Peyer's patch (tissue), 4 donors: ENCODE data around the gene CCDC149.

ENCODE experiments used
- POLR2A ChIP-seq, 2 donors: fragments of 450-650 bp; IDR thresholded peaks; one replicate each; pipeline ENCODE4 v1.5.1; 2017; ENCODE audit warnings: antibody characterized with exemption in 2 of 2, mild to moderate bottlenecking in 2 of 2, moderate library complexity in 2 of 2
- TF ChIP-seq, protein P1 (sequence below), 6 experiments: fragments of 450-650 bp in 4 of 6; fragments of 200-600 bp in 2 of 6; sonication (generic) in 1 of 6; IDR thresholded peaks; one replicate each; pipeline ENCODE4 v1.5.1; 2017 to 2019; ENCODE audit warnings: antibody characterized with exemption in 6 of 6, mild to moderate bottlenecking in 3 of 6, moderate library complexity in 1 of 6

DNA sequence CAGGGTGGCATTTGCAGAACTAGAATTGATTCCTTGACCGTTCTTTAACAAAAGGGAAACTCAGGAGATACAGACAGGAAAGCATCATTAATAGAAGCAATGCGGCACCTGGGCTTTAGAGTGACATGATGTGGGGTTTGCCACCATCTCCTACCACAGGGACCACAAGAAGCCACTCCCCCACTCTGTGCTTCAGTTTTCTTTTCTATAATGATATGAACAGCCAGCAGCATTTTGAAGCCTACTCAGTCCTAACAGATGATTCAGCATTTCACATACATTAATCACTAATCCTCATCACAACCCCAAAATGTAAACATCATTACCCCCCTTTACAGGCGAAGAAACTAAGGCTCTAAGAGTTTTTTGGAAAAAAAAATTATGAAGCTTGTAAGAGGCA, 22.9 kb downstream of the CCDC149 start:
- TF ChIP-seq, protein P1, sequence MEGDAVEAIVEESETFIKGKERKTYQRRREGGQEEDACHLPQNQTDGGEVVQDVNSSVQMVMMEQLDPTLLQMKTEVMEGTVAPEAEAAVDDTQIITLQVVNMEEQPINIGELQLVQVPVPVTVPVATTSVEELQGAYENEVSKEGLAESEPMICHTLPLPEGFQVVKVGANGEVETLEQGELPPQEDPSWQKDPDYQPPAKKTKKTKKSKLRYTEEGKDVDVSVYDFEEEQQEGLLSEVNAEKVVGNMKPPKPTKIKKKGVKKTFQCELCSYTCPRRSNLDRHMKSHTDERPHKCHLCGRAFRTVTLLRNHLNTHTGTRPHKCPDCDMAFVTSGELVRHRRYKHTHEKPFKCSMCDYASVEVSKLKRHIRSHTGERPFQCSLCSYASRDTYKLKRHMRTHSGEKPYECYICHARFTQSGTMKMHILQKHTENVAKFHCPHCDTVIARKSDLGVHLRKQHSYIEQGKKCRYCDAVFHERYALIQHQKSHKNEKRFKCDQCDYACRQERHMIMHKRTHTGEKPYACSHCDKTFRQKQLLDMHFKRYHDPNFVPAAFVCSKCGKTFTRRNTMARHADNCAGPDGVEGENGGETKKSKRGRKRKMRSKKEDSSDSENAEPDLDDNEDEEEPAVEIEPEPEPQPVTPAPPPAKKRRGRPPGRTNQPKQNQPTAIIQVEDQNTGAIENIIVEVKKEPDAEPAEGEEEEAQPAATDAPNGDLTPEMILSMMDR (IDR thresholded peaks at IDR 0.05): no peak
- TF ChIP-seq POLR2A (IDR thresholded peaks at IDR 0.05): no peak
